Measurements from ENCODE around the gene TPI1. TPM values are rescaled to one million over a fixed set of nuclear protein-coding genes. Genes with fewer than 3 reads are reported as not detected.

TPI1 gene
- polyA plus RNA-seq, 1 of the 3 experiments (the other 2 are of a cell fraction) = 1,175 TPM

- peaks cover 57% of the 10 kb centered on the region for H3K79me2 ChIP-seq (ENCODE audit: insufficient read depth)
Measured at GRCh38 chr12:6853626-6854025, 13.7 kb upstream of the TPI1 start.

GRCh38 chr12:6854036-6854435 lies 13.3 kb upstream of the TPI1 start:
- peaks cover 53% of the 10 kb centered on the region for H3K79me2 ChIP-seq (ENCODE audit: insufficient read depth)
- no peaks in the 10 kb centered on the region for H3K27me3 ChIP-seq (ENCODE audit: insufficient read depth)
- peak overlapping the region in 1 of 2 experiments; percentile 81; a peak in 2 of 4 replicates for H3K27ac ChIP-seq (ENCODE audit: low read depth in 2 of 2, low read length in 1 of 2)
- no peak overlapping the region for H2AFZ ChIP-seq (ENCODE audit: low read depth)
- no peak for DNase-seq
- no peak for TF ChIP-seq FOSL2 (IDR thresholded peaks at IDR 0.05; ENCODE audit: borderline replicate concordance, low read depth)
- no peak for TF ChIP-seq IRF3 (IDR thresholded peaks at IDR 0.05; ENCODE audit: low read depth, low read length)
- TF ChIP-seq RXRA (IDR thresholded peaks at IDR 0.05; ENCODE audit: borderline replicate concordance, low read depth) = no peak
- no peak for TF ChIP-seq TAF1 (IDR thresholded peaks at IDR 0.05; ENCODE audit: borderline replicate concordance, low read depth, low read length)
- H3K9ac ChIP-seq = peak overlapping the region; percentile 65; the same call in 1 of the 2 replicates
- 86% methylated on average over 6 of the region's 6 CpGs for WGBS (ENCODE audit: low lambda C conversion rate)
- H3K4me3 ChIP-seq (ENCODE audit: low read depth in 2 of 2, low read length in 1 of 2) = peak overlapping the region in 1 of 2 experiments; percentile 70; a peak in 1 of 4 replicates
- ChIA-PET POLR2A (interaction anchor here (0.6 to 3.4 kb wide), 2 partner anchors 15 to 137 kb away, joined by 3 to 19 read pairs; no protein-coding TSS in a partner anchor), CTCF (interaction anchor here (1.8 to 19.4 kb wide), 5 partner anchors 14 to 101 kb away, joined by 5 to 225 read pairs (median 19); partner anchors contain the start of genes MLF2, P3H3, PTMS and SPSB2)
- H3K36me3 ChIP-seq (replicated peaks in 1 of 2; ENCODE audit: control insufficient read depth in 1 of 2, insufficient read depth in 2 of 2, low read length in 1 of 2) = peaks cover 23 to 48% of the 10 kb centered on the region in 2 experiments
- H3K4me2 ChIP-seq = peak overlapping the region; percentile 96
- H3K9me3 ChIP-seq = no peaks in the 10 kb centered on the region
- peaks cover 18% of the 10 kb centered on the region for H3F3A ChIP-seq (replicated peaks; ENCODE audit: insufficient read depth)
- no peaks in the 10 kb centered on the region; the same call in 1 of the 2 replicates for H4K20me1 ChIP-seq (ENCODE audit: insufficient read depth)
- H3K9me2 ChIP-seq = no peaks in the 10 kb centered on the region
- peaks cover 7 to 17% of the 10 kb centered on the region in 2 experiments for H3K4me1 ChIP-seq (ENCODE audit: control insufficient read depth in 1 of 2, insufficient read depth in 2 of 2, low read depth in 1 of 2, low read length in 1 of 2)

More at GRCh38 chr12:6853626-6854025, 13.7 kb upstream of the TPI1 start:
- CTCF ChIA-PET = interaction anchor here (0.9 to 19.4 kb wide), 7 partner anchors 14 to 119 kb away, joined by 3 to 225 read pairs (median 11); partner anchors contain the start of genes MLF2, P3H3, PTMS and SPSB2
- WGBS (ENCODE audit: low lambda C conversion rate) = 41% methylated on average over 1 of the region's 1 CpG
- Histone ChIP-seq H3K27ac (ENCODE audit: low read depth in 2 of 2, low read length in 1 of 2) (peak overlapping the region; percentile 73 to 81), H3K9ac (peak overlapping the region; percentile 65), H3K4me1 (ENCODE audit: control insufficient read depth in 1 of 2, insufficient read depth in 2 of 2, low read depth in 1 of 2, low read length in 1 of 2) (peaks cover 7 to 17% of the 10 kb centered on the region in 2 experiments), H3K9me2 (no peaks in the 10 kb centered on the region), H3K4me3 (ENCODE audit: low read depth in 2 of 2, low read length in 1 of 2) (peak overlapping the region; percentile 70 to 76; a peak in 3 of 4 replicates), H4K20me1 (ENCODE audit: insufficient read depth) (no peaks in the 10 kb centered on the region; the same call in 1 of the 2 replicates), H3K4me2 (peak overlapping the region; percentile 96), H3F3A (replicated peaks; ENCODE audit: insufficient read depth) (peaks cover 18% of the 10 kb centered on the region), H2AFZ (ENCODE audit: low read depth) (no peak overlapping the region), H3K9me3 (no peaks in the 10 kb centered on the region), H3K27me3 (ENCODE audit: insufficient read depth) (no peaks in the 10 kb centered on the region), H3K36me3 (replicated peaks in 1 of 2; ENCODE audit: control insufficient read depth in 1 of 2, insufficient read depth in 2 of 2, low read length in 1 of 2) (peaks cover 23 to 49% of the 10 kb centered on the region in 2 experiments)
- no peak for TF ChIP-seq TAF1 (IDR thresholded peaks at IDR 0.05; ENCODE audit: borderline replicate concordance, low read depth, low read length)
- TF ChIP-seq RFX5 (IDR thresholded peaks at IDR 0.05; ENCODE audit: low read length) = no peak
- no peak for TF ChIP-seq TCF12 (IDR thresholded peaks at IDR 0.05)
- TF ChIP-seq MAX (IDR thresholded peaks at IDR 0.05; ENCODE audit: low read depth) = no peak
- POLR2A ChIA-PET = interaction anchor here (0.6 to 3.4 kb wide), 12 partner anchors 12 to 361 kb away, joined by 3 to 57 read pairs (median 8); partner anchors contain the start of genes C12orf57, MRPL51, P3H3 and PTMS
- no peak for DNase-seq

GRCh38 chr12:6855322-6855721 lies 12.0 kb upstream of the TPI1 start:
- H3K36me3 ChIP-seq (replicated peaks in 1 of 2; ENCODE audit: control insufficient read depth in 1 of 2, insufficient read depth in 2 of 2, low read length in 1 of 2) = peaks cover 30 to 53% of the 10 kb centered on the region in 2 experiments
- 96% methylated on average over 14 of the region's 14 CpGs for WGBS (ENCODE audit: low lambda C conversion rate)
- H3K27me3 ChIP-seq (ENCODE audit: insufficient read depth) = no peaks in the 10 kb centered on the region
- no peaks in the 10 kb centered on the region for H3K9me2 ChIP-seq
- no peak overlapping the region for H3K4me3 ChIP-seq (ENCODE audit: low read depth in 2 of 2, low read length in 1 of 2)
- no peaks in the 10 kb centered on the region; the same call in 1 of the 2 replicates for H4K20me1 ChIP-seq (ENCODE audit: insufficient read depth)
- H3K27ac ChIP-seq (ENCODE audit: low read depth in 2 of 2, low read length in 1 of 2) = no peak overlapping the region
- CTCF ChIA-PET = interaction anchor here (1.1 to 19.4 kb wide), 5 partner anchors 13 to 88 kb away, joined by 3 to 225 read pairs (median 11); partner anchors contain the start of genes P3H3, SPSB2 and TPI1
- no peak overlapping the region for H3K9ac ChIP-seq
- H3F3A ChIP-seq (replicated peaks; ENCODE audit: insufficient read depth) = peaks cover 16% of the 10 kb centered on the region
- no peaks in the 10 kb centered on the region for H3K9me3 ChIP-seq
- TF ChIP-seq REST (IDR thresholded peaks at IDR 0.05; ENCODE audit: low read depth, low read length) = no peak
- TF ChIP-seq GABPA (IDR thresholded peaks at IDR 0.05; ENCODE audit: low read depth) = no peak
- TF ChIP-seq RFX5 (IDR thresholded peaks at IDR 0.05; ENCODE audit: low read length) = no peak
- TF ChIP-seq SMC3 (IDR thresholded peaks at IDR 0.05; ENCODE audit: low read depth, low read length) = no peak
- TF ChIP-seq POLR2AphosphoS5 (IDR thresholded peaks at IDR 0.05; ENCODE audit: low read depth, low read length) = no peak
- TF ChIP-seq ELF1 (IDR thresholded peaks at IDR 0.05) = no peak
- TF ChIP-seq EZH2phosphoT487 (IDR thresholded peaks at IDR 0.05; ENCODE audit: borderline replicate concordance, low read depth) = no peak
- H3K79me2 ChIP-seq (ENCODE audit: insufficient read depth) = peaks cover 40% of the 10 kb centered on the region
- no peak overlapping the region for H3K4me2 ChIP-seq
- POLR2A ChIA-PET = interaction anchor here (1.0 to 1.2 kb wide), 2 partner anchors 9 to 12 kb away, joined by 4 read pairs; partner anchors contain the start of gene TPI1
- no peak overlapping the region for H2AFZ ChIP-seq (ENCODE audit: low read depth)
- DNase-seq = no peak
- peaks cover 7 to 17% of the 10 kb centered on the region in 2 experiments for H3K4me1 ChIP-seq (ENCODE audit: control insufficient read depth in 1 of 2, insufficient read depth in 2 of 2, low read depth in 1 of 2, low read length in 1 of 2)

Data from SK-N-SH (cell line).